ENCODE results near the gene MYO5C.
A peak's percentile ranks its signal among the peaks of the same experiment; 100 is the strongest.
"Not testable (repeated sequence)": the region's sequence is repeated elsewhere in the genome, so short reads cannot be mapped to it uniquely, and the experiment has no call there.

The MYO5C gene

DNA sequence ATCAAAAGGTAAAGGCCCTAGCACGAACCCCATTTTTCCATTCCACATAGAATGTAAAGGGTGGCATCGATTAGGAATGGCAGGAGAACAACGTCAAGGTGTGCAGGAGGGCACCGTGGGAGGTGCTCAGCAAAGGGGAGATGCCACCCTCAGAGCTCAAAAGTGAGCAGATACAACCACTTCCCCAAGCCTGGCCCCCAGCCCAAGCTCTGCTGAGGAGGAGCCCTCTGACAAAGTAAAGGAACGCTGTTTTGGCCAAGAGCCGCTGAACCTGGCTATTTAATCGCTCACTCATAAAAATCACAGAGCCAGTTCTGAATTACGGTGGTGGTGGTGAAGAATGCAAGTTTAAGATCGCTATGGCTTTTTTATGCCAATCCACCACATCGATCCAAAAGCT is 116.8 kb downstream of the MYO5C start:
- DNase-seq (ENCODE audit: low read depth, low spot score) = no peak
- peak overlapping the region; percentile 94; the same call in 1 of the 2 replicates for H3K4me3 ChIP-seq (ENCODE audit: low read length)
- H3K36me3 ChIP-seq (ENCODE audit: control insufficient read depth, insufficient read depth, low read length) = no peaks in the 10 kb centered on the region
- no peaks in the 10 kb centered on the region for H3K9me3 ChIP-seq (ENCODE audit: control insufficient read depth, insufficient read depth, low read length)
- peaks cover 4% of the 10 kb centered on the region; the same call in 1 of the 2 replicates for H3K27me3 ChIP-seq (ENCODE audit: control insufficient read depth, insufficient read depth, low read length)
- no peak overlapping the region for H3K27ac ChIP-seq (ENCODE audit: low read length)
- no peaks in the 10 kb centered on the region for H3K4me1 ChIP-seq (ENCODE audit: control insufficient read depth, insufficient read depth, low read length)
- no CpG with 5 or more reads among the region's 10 CpGs for WGBS (ENCODE audit: insufficient coverage, insufficient read length)

GRCh38 chr15:52172869-52173268 is 122.7 kb downstream of the MYO5C start:
- WGBS (ENCODE audit: insufficient coverage, insufficient read length) = no CpG with 5 or more reads among the region's 2 CpGs
- H3K4me1 ChIP-seq (ENCODE audit: control insufficient read depth, insufficient read depth, low read length) = no peaks in the 10 kb centered on the region
- no peak for DNase-seq (ENCODE audit: low read depth, low spot score)
- H3K27me3 ChIP-seq (ENCODE audit: control insufficient read depth, insufficient read depth, low read length) = 0 out of 2 replicates have a peak, but pooled peaks cover 1% of the 10 kb centered on the region
- H3K36me3 ChIP-seq (ENCODE audit: control insufficient read depth, insufficient read depth, low read length) = no peaks in the 10 kb centered on the region
- H3K9me3 ChIP-seq (ENCODE audit: control insufficient read depth, insufficient read depth, low read length) = no peaks in the 10 kb centered on the region
- no peak overlapping the region for H3K4me3 ChIP-seq (ENCODE audit: low read length)
- H3K27ac ChIP-seq (ENCODE audit: low read length) = no peak overlapping the region

GRCh38 chr15:52171807-52172206 is 123.8 kb downstream of the MYO5C start:
- H3K4me1 ChIP-seq (ENCODE audit: control insufficient read depth, insufficient read depth, low read length) = no peaks in the 10 kb centered on the region
- H3K9me3 ChIP-seq (ENCODE audit: control insufficient read depth, insufficient read depth, low read length) = no peaks in the 10 kb centered on the region
- no peak overlapping the region for H3K4me3 ChIP-seq (ENCODE audit: low read length)
- no peak for DNase-seq (ENCODE audit: low read depth, low spot score)
- WGBS (ENCODE audit: insufficient coverage, insufficient read length) = no CpG with 5 or more reads among the region's 1 CpG
- H3K27ac ChIP-seq (ENCODE audit: low read length) = no peak overlapping the region
- H3K27me3 ChIP-seq (ENCODE audit: control insufficient read depth, insufficient read depth, low read length) = 0 out of 2 replicates have a peak, but pooled peaks cover 1% of the 10 kb centered on the region
- no peaks in the 10 kb centered on the region for H3K36me3 ChIP-seq (ENCODE audit: control insufficient read depth, insufficient read depth, low read length)

DNA sequence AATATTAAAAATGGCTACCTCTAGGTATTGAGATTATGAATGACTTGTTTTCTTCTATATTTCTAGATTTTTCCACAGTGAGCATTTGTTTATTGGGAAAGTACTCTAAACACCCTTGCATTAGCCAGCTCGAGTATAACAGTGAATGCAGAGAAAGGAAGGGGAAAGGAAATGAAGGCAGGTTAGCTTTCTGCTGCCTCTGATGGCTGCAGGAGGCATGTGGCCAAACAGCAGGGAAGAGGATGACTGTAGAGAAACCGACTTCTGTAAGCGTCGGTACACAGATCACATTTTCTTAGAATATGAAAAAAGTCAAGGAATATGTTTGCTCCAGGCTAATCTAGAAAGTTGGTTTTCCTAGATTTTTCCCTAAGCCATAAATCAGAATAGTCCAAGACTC is 124.2 kb downstream of the MYO5C start:
- DNase-seq (ENCODE audit: low read depth, low spot score) = no peak
- no CpG with 5 or more reads among the region's 4 CpGs for WGBS (ENCODE audit: insufficient coverage, insufficient read length)
- Histone ChIP-seq H3K9me3 (ENCODE audit: control insufficient read depth, insufficient read depth, low read length) (no peaks in the 10 kb centered on the region), H3K36me3 (ENCODE audit: control insufficient read depth, insufficient read depth, low read length) (no peaks in the 10 kb centered on the region), H3K27me3 (ENCODE audit: control insufficient read depth, insufficient read depth, low read length) (0 out of 2 replicates have a peak, but pooled peaks cover 1% of the 10 kb centered on the region), H3K27ac (ENCODE audit: low read length) (no peak overlapping the region), H3K4me3 (ENCODE audit: low read length) (no peak overlapping the region), H3K4me1 (ENCODE audit: control insufficient read depth, insufficient read depth, low read length) (no peaks in the 10 kb centered on the region)

GRCh38 chr15:52170199-52170598 is 125.4 kb downstream of the MYO5C start:
- no CpG with 5 or more reads among the region's 3 CpGs for WGBS (ENCODE audit: insufficient coverage, insufficient read length)
- H3K9me3 ChIP-seq (ENCODE audit: control insufficient read depth, insufficient read depth, low read length); DNase-seq (ENCODE audit: low read depth, low spot score); H3K4me3 ChIP-seq (ENCODE audit: low read length); H3K27me3 ChIP-seq (ENCODE audit: control insufficient read depth, insufficient read depth, low read length); H3K27ac ChIP-seq (ENCODE audit: low read length); H3K4me1 ChIP-seq (ENCODE audit: control insufficient read depth, insufficient read depth, low read length); H3K36me3 ChIP-seq (ENCODE audit: control insufficient read depth, insufficient read depth, low read length): not testable (repeated sequence)

- not testable (repeated sequence) for H3K36me3 ChIP-seq (ENCODE audit: control insufficient read depth, insufficient read depth, low read length); DNase-seq (ENCODE audit: low read depth, low spot score); H3K4me3 ChIP-seq (ENCODE audit: low read length); H3K27me3 ChIP-seq (ENCODE audit: control insufficient read depth, insufficient read depth, low read length); H3K9me3 ChIP-seq (ENCODE audit: control insufficient read depth, insufficient read depth, low read length); H3K4me1 ChIP-seq (ENCODE audit: control insufficient read depth, insufficient read depth, low read length); H3K27ac ChIP-seq (ENCODE audit: low read length)
- WGBS (ENCODE audit: insufficient coverage, insufficient read length) = no CpG with 5 or more reads among the region's 5 CpGs
These were observed 130.0 kb downstream of the MYO5C start for GRCh38 chr15:52165494-52166131.

DNA sequence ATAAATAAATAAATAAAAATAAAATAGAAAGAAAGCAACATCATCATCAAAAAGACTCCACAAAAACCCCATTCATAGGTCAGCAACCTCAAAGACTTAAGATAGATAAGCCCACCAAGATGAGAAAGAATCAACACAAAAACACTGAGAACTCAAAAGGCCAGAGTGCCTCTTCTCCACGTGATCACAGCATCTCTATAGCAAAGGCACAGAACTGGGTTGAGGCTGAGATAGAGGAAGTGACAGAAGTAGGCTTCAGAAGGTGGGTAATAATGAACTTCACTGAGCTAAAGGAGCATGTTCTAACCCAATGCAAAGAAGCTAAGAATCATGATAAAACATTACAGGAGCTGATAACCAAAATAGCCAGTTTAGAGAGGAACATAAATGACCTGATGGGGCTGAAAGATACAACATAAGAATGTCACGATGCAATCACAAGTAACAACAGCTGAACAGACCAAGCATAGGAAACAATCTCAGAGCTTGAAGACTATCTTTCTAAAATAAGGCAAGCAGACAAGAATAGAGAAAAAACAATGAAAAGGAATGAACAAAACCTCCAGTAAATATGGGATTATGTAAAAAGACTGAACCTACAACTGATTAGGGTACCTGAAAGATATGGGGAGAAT is 130.9 kb downstream of the MYO5C start:
- no peak for DNase-seq (ENCODE audit: low read depth, low spot score)
- Histone ChIP-seq H3K36me3 (ENCODE audit: control insufficient read depth, insufficient read depth, low read length) (no peaks in the 10 kb centered on the region), H3K4me3 (ENCODE audit: low read length) (no peak overlapping the region), H3K27ac (ENCODE audit: low read length) (no peak overlapping the region), H3K4me1 (ENCODE audit: control insufficient read depth, insufficient read depth, low read length) (no peaks in the 10 kb centered on the region; the same call in 1 of the 2 replicates), H3K27me3 (ENCODE audit: control insufficient read depth, insufficient read depth, low read length) (no peaks in the 10 kb centered on the region), H3K9me3 (ENCODE audit: control insufficient read depth, insufficient read depth, low read length) (no peaks in the 10 kb centered on the region)
- WGBS (ENCODE audit: insufficient coverage, insufficient read length) = no CpG with 5 or more reads among the region's 2 CpGs

DNA sequence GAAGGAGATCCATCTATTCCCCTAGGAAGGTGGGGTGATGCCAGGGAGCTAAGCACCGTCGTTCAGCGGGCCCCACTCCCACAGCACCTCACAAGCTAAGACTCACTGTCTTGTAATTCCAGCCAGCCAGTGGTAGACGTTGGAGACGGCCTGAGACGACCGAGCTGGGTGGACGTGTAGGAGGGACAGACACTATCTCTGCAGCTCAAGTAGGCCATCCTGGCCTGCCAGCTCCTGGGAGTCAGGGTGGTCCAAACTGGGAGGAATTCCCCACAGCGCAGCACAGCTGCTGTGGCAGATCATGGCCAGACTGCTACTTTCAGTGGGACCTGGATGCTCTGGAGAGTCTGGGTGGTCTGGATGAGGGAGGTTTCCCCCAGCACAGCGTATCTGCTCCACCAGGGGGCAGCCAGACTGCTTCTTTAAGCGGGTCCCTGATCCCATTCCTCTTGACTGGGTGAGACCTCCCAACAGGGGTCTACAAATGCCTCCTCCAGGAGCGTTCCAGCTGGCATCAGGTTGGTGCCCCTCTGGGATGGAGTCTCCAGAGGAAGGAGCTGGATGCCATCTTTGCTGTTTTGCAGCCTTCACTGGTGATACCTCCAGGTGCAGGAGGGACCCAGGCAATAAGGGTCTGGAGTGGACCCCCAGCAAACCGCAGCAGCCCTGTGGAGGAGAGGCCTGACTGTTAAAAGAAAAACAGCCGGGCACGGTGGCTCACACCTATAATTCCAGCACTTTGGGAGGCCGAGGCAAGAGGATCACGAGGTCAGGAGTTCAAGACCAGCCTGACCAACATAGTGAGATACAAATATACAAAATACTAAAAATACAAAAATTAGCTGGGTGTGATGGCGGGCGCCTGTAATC is 132.0 kb downstream of the MYO5C start:
- no peaks in the 10 kb centered on the region for H3K27me3 ChIP-seq (ENCODE audit: control insufficient read depth, insufficient read depth, low read length)
- no peaks in the 10 kb centered on the region; the same call in 1 of the 2 replicates for H3K4me1 ChIP-seq (ENCODE audit: control insufficient read depth, insufficient read depth, low read length)
- no peak overlapping the region for H3K27ac ChIP-seq (ENCODE audit: low read length)
- no peak for DNase-seq (ENCODE audit: low read depth, low spot score)
- H3K4me3 ChIP-seq (ENCODE audit: low read length) = no peak overlapping the region
- no peaks in the 10 kb centered on the region for H3K36me3 ChIP-seq (ENCODE audit: control insufficient read depth, insufficient read depth, low read length)
- no CpG with 5 or more reads among the region's 19 CpGs for WGBS (ENCODE audit: insufficient coverage, insufficient read length)
- no peaks in the 10 kb centered on the region for H3K9me3 ChIP-seq (ENCODE audit: control insufficient read depth, insufficient read depth, low read length)

- no peaks in the 10 kb centered on the region for H3K27me3 ChIP-seq (ENCODE audit: control insufficient read depth, insufficient read depth, low read length)
- no peaks in the 10 kb centered on the region for H3K36me3 ChIP-seq (ENCODE audit: control insufficient read depth, insufficient read depth, low read length)
- H3K27ac ChIP-seq (ENCODE audit: low read length) = no peak overlapping the region
- no CpG with 5 or more reads among the region's 22 CpGs for WGBS (ENCODE audit: insufficient coverage, insufficient read length)
- no peaks in the 10 kb centered on the region; the same call in 1 of the 2 replicates for H3K4me1 ChIP-seq (ENCODE audit: control insufficient read depth, insufficient read depth, low read length)
- no peak overlapping the region for H3K4me3 ChIP-seq (ENCODE audit: low read length)
- no peaks in the 10 kb centered on the region for H3K9me3 ChIP-seq (ENCODE audit: control insufficient read depth, insufficient read depth, low read length)
- no peak for DNase-seq (ENCODE audit: low read depth, low spot score)
These were observed 132.7 kb downstream of the MYO5C start for GRCh38 chr15:52162876-52163275.

- Histone ChIP-seq H3K9me3 (ENCODE audit: control insufficient read depth, insufficient read depth, low read length) (no peaks in the 10 kb centered on the region), H3K4me3 (ENCODE audit: low read length) (no peak overlapping the region), H3K27ac (ENCODE audit: low read length) (no peak overlapping the region), H3K4me1 (ENCODE audit: control insufficient read depth, insufficient read depth, low read length) (no peaks in the 10 kb centered on the region; the same call in 1 of the 2 replicates), H3K36me3 (ENCODE audit: control insufficient read depth, insufficient read depth, low read length) (no peaks in the 10 kb centered on the region), H3K27me3 (ENCODE audit: control insufficient read depth, insufficient read depth, low read length) (no peaks in the 10 kb centered on the region)
- WGBS (ENCODE audit: insufficient coverage, insufficient read length) = no CpG with 5 or more reads among the region's 4 CpGs
- no peak for DNase-seq (ENCODE audit: low read depth, low spot score)
These were observed 133.3 kb downstream of the MYO5C start for GRCh38 chr15:52162260-52162659.

Measured in iPS DF 6.9 (cell line).